NCI-H1694 (cell line): ENCODE results near the gene JUNB.

Experiments used
- DNase-seq: peaks from one replicate; lab custom pipeline; 2025; lab: John Stamatoyannopoulos, UW

The JUNB gene

DNA sequence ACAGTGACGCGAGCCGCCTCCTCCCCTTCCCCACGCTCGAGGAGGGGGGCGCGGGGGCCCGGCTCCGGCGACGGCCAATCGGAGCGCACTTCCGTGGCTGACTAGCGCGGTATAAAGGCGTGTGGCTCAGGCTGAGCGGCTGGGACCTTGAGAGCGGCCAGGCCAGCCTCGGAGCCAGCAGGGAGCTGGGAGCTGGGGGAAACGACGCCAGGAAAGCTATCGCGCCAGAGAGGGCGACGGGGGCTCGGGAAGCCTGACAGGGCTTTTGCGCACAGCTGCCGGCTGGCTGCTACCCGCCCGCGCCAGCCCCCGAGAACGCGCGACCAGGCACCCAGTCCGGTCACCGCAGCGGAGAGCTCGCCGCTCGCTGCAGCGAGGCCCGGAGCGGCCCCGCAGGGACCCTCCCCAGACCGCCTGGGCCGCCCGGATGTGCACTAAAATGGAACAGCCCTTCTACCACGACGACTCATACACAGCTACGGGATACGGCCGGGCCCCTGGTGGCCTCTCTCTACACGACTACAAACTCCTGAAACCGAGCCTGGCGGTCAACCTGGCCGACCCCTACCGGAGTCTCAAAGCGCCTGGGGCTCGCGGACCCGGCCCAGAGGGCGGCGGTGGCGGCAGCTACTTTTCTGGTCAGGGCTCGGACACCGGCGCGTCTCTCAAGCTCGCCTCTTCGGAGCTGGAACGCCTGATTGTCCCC lies at the start of gene JUNB:
Gene JUNB, plus strand, starts transcription at position 142 of the 706 bp plus-strand sequence. Its CDS starts 286 bp downstream, at position 428.
- peak; percentile 73 for DNase-seq

DNA sequence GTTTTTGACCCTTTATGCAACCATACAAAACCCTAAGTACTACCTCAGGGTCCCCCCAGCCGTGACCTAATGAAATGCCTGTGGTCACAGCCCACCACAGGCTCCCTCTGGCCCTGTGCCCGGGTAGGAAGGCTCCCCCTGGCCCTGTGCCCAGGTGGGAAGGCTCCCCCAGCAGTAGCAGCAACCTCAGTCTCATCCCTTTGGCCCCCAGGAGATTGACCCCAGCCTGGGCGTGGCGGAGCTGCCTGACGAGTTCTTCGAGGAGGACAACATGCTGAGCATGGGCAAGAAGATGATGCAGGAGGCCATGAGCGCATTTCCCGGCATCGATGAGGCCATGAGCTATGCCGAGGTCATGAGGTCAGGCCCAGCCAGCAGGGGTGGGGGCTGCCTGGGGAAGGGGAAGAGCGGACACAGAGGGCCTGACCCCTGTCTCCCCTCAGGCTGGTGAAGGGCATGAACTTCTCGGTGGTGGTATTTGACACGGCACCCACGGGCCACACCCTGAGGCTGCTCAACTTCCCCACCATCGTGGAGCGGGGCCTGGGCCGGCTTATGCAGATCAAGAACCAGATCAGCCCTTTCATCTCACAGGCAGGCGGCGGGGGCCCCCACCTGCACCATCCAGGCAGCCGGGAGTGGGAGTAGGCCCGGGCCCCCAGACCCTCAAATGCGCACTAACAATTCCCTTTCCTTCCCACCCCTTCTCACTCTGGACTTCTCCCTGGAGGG lies 46.0 kb upstream of the JUNB start:
- DNase-seq: no peak

DNA sequence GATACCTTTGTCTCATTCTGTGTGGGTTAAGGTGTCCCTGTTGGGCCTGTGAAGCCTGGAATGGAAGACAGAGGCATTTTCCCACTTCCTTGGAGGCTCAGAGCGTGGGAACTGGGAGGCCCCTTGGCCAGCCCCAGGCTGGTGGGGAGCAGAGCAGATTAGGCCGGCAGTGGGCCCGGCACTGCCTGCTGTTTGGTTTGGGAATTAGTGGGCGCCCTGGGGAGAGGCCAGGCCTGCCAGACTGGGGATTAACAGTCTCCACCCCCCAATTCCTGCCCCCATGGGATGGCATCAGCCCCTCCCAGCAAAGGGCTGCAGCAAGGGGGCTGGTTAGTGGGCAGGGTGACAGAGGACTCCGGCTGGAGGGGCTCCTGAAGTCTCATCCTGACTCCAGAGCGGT lies 42.8 kb upstream of the JUNB start:
- no peak for DNase-seq

DNA sequence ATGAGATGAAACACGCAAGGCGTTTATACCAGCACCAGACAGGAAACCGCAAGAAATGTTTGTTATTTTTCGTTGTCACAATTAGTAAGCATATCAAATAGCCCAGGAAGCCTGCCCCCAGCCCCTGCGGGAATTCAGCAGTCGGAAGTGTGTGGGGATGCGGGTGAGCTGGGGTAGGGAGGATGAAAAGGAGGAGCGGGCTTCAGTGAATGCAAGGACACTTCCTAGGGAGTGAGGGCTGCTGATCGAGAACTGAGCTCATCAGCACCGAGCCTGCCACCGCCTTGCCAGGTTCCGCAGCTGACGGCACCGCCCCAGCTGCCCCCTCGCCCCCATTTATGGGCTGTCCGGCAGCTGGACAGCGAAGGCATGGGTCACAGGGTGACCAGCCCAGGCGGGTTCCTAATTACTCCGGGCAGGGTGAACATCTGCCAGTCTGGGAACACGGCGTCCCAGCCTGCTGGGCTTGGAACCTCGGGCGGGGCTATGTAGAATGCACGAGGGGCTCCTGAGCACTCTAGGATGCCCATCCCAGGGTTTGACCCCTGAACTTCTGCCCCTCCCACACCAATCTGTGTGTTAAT lies 41.3 kb upstream of the JUNB start:
- DNase-seq: peak; percentile 1

DNA sequence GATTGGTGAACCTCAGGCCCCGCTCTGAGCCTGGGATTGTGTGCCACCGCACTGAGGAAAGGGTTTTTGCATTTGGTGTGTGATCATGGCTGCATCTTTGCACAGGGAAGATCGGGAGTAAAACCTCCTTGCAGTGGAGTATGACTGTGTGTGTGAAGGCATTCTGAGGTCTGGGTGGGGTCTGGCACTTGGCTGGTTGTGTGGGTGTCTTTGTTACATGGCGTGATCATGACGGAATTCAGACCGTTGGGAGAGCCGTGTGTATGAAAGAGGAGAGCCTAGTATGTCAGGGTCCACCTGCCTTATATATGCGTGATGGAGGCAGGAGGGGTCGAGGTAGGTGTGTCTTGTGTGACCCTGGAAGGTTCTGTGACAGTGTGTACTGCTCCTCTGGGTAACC lies 40.4 kb upstream of the JUNB start:
- no peak for DNase-seq

DNA sequence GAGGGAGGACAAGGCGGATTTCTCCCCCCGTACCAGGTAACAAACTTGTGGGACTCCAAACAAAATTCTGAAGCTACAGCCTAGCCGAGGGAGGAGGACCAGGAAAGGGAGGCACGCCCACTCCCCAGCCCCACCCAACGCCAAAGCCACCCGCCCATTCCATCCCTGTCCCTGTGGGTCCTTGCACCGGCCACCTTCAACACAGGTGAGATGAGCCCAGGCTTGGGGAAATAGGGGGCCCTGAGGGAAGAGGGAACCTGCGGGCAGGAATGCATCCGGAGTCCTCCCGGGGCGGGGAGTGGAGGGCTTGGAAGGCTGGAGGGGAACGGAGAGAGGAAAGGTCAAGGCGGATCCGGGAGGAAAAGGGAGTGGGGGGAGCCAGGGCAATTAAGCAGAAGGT lies 39.7 kb upstream of the JUNB start, which contains the start of gene BEST2:
Gene BEST2, plus strand, starts transcription at position 157 of the 400 bp plus-strand sequence. CDS start 802 bp downstream, outside the sequence.
- DNase-seq: no peak

DNA sequence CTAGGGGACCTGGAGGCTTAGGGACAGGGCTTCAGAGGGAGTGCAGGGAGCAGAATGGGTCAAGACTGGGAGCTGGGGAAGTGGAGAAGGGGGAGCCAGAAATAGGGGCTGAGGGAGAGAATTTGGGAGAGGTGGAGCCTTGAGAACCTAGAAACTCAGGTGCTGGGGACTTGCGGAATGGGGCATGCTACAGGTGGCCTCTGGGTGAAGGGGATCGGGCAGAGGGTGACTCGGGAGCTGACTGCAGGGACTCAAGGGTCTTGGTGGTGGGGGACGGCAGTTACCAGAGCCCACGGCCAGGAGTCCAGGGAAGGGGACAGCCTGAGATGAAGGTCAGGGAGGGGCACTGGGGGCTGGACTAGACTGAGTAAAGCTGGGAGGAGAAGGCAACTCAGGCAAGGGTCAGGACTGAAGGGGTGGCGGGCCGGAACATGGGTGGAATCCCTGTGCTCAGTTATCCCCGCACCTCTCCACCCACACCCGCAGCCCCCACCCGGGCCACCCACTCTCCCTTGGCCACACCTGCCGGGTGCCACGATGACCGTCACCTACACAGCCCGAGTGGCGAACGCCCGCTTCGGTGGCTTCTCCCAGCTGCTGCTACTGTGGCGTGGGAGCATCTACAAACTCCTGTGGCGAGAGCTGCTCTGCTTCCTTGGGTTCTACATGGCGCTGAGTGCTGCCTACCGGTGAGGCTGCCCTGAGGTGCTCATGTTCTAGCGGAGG lies 39.1 kb upstream of the JUNB start:
- DNase-seq: no peak

DNA sequence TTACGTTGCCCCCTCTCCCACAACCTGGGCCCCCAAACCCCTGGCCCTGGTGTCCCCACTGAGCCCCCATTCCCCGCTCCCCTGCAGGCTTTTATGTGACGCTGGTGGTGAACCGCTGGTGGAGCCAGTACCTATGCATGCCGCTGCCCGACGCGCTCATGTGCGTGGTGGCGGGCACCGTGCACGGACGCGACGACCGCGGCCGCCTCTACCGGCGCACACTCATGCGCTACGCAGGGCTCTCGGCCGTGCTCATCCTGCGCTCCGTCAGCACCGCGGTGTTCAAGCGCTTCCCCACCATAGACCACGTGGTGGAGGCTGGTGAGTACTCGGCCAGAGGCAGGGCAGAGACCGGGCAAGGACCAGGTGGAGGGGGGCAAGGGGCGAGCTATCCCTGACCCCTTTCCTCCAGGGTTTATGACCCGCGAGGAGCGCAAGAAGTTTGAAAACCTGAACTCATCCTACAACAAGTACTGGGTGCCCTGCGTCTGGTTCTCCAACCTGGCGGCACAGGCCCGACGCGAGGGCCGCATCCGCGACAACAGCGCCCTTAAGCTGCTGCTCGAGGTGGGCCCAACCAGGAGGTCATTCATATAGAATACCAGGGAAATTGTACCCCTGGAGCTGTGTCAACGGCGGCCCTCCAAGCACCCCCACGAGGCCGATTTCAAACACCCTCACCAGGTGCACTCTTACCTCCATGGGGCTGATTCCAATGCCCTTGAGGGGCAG lies 36.7 kb upstream of the JUNB start:
- DNase-seq: no peak

DNA sequence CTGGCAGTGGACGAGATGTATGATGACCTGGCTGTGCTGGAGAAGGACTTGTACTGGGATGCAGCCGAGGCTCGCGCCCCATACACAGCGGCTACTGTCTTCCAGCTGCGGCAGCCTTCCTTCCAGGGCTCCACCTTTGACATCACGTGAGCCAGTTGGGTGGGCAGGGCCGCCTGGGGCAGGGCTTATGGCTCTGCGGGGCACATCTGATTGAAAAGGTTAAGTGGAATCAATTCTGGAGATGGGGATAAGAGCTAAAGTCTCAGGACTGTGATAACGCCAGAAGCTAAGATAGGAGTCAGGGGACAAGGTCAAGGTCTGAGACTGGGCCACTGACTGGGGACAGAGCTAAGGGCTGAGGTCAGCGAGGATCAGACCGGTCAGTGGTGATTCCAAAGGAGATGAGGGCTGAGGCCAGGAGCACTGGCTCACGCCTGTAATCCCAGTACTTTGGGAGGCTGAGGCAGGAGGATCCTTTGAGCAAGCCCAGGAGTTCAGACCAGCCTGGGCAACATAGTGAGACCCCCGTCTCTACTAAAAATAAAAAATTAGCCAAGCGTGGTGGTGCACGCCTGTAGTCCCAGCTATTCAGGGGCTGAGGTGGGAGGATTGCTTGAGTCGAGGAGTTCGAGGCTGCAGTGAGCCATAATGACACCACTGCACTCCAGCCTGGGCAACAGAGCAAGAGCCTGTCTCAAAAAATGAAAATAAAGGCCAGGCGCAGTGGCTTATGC lies 35.0 kb upstream of the JUNB start:
- DNase-seq: no peak

DNA sequence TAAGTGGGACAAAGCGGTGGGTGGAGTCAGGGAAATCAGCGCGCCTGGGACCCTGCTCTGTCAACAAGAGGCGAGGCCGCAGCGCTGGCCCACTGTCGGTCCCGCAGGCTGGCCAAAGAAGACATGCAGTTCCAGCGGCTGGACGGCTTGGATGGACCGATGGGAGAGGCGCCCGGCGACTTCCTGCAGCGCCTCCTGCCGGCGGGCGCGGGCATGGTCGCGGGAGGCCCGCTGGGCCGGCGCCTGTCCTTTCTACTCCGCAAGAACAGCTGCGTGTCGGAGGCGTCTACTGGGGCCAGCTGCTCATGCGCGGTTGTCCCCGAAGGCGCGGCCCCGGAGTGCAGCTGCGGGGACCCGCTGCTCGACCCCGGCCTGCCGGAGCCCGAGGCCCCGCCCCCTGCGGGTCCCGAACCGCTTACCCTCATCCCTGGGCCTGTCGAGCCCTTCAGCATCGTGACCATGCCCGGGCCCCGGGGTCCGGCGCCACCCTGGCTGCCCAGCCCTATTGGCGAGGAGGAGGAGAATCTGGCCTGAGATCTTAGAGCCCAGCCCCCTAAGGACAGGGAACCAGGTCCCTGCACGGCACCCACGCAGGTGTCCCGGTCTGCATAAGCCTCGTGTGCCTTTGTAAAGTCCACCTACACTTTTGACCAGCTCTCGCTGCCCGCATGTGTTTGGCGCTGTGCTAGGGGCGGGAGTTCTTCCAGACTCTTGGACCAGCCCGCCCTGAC lies 33.6 kb upstream of the JUNB start:
- peak; percentile 6 for DNase-seq

DNA sequence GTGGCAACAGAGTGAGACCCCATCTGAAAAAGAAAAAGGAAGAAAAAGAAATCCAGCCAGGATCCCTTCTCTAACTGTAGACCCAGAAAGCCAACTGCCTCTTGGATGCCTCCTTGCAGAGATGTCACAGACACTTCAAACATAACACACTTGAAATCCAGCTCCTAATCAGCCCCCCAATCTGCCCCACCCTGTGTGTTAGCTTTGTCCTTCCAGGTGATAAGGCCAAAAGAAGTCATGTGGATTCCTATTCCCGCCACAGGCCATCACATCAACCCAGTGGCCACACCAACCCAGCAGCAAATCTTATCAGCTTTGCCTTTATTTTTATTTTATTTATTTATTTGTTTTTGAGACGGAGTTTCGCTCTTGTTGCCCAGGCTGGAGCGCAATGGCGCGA lies 31.6 kb upstream of the JUNB start:
- DNase-seq: no peak

DNA sequence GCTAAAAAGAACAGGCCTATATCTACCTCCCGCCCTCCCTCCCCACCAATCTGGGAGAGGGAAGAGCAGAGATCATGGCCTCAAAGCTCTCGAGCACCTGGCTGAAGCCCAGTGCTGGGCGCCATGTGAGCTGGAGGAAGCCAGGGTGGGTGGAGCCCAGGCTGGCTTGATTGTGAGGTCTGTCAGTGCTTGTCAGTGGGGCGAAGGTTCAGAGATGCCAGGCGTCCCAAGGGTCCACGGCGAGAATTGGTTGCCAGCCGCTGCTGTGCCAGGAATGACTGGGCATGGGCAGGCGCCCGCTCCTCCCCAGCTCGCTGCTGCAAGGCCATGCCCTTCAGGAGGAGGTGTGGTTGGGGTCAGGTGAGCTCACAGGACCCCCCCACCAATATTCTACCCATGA lies 28.2 kb upstream of the JUNB start:
- DNase-seq: no peak

DNA sequence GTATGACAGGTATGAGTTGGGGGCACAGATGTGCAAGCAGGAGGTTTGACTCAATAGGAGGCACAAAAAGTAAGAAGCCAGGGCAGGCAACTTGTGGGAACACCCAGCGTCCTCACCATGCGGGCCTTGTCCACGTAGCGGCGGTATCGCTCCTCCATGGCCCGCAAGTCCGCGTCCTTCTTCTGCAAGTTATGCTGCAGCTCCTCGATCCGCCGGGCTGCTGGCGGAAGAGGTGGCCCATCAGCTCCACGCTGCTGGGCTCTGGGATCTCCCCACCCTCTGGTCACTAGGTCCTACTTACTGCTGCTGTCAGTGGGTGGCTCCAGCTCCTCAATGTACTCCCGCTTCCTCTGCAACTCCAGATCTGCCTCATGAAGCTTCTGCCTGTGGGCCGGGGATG lies 26.6 kb upstream of the JUNB start:
- DNase-seq: no peak

DNA sequence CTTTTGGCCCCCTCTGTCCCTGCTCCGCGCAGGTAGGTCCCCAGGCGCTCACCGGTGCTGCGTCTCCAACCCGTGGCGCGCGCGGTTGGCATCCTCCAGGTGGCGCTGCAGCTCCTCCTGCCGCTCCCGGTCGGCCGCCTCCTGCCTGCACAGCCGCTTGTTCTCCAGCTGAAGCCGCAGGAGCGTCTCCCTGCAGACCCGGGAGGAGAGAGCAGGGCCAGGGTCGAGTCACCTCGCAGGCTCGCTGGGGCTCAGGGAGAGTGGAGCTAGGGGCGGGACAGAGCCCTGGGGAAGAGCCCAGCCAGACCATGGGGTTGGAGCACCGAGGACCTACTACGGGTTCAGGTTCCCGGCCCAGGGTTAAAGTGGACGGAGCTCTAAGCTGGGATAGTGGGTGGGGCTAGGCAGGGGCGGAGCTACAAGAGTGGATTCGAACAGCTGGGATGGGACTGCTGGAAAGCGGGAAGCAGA lies 25.2 kb upstream of the JUNB start:
- peak; percentile 33 for DNase-seq

DNA sequence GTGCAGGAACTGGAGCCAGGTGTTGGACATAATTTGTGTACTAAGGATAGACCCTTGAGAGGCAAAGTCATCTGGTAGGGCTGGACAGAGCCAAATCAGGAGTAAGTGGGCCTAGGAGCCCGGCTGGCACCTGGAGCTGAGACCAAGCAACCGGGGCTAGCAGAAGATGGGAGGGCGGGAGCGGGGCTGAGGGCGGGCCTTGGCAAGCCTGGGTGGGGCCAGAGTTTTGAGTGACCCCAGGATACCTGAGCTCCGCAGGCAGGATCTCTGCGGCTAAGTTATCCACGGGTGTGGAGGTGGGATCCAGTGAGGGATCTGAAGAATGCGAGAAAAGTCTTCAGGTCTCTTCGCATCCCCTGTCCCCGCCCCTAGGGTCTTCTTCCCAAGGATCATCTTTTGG lies 24.1 kb upstream of the JUNB start:
- no peak for DNase-seq

DNA sequence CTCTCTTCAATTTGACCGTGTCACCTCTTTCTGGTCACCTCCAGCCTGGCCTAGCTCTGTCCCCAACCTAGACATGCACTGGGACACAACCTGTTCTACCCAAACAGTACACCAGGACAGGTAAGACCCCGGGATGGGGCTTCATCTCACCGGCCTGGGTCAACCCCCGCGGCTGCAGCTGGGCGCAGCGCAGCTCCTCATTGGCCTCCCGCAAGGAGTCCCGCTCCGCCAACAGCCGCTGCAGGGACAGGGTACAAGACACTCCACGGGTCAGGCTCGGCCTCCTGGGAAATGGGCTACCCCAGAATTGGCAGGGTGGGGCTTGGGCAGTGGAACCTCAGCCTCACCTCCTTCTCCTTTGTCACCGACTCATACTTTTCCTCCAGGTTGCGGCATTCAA lies 23.6 kb upstream of the JUNB start:
- DNase-seq: no peak

DNA sequence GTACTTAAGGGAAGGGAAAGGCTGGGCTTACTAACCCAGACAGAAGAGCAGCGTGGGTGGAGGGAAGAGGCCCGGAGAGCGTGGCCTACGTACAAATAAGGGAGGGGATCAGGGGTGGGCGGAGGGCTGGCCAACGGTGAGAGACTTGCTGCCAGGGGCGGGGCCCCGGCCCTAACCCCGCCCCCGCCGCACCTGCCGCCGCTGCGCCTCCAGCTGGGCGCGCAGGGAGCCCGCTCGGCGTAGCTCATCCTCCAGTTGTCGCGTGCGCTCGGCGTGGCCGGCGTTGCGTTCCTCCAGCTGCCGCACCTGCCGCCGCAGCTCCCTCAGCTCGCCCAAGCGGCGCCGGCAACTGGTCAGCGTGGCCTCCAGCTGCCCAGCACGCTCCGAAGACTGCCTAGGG lies 21.6 kb upstream of the JUNB start:
- DNase-seq: no peak

DNA sequence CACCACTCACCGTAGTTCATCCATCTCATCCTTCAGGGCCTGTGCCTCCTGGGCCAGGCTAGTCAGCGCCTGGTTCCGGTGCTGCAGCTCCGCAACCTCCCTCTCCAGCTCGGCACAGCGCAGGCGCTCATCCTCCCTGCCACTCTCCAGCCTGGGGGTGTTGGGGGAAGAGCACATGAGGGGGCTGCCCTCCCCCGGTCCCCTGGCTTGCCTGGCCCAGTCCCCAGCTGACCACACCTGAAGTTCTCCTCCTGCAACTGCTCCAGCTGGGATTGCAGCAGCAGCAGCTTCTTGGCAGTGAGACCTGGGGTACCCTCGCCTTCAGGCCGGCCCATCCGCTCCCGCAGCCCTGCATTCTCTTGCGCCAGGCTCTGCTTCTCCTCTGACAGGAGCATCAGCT lies 20.4 kb upstream of the JUNB start:
- no peak for DNase-seq

DNA sequence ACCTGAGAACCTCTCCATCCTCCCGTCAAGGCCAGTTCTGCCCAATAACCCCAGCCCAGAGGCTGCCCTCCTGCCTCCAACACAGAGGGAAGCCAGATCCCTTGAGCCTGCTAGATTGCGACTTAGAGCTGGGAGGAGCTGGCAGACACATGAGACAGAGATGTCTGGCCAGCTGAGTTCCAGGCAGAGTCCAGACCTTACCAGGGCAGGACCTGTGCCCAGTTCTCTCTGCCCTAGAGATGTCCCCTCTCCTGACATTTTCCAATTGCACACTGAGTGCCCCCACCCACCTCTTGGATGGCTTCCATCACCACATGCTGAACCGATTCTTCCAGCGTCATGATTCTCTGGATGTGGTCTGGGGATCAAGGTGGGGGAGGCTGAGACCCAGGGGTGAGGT lies 19.0 kb upstream of the JUNB start:
- DNase-seq: no peak

DNA sequence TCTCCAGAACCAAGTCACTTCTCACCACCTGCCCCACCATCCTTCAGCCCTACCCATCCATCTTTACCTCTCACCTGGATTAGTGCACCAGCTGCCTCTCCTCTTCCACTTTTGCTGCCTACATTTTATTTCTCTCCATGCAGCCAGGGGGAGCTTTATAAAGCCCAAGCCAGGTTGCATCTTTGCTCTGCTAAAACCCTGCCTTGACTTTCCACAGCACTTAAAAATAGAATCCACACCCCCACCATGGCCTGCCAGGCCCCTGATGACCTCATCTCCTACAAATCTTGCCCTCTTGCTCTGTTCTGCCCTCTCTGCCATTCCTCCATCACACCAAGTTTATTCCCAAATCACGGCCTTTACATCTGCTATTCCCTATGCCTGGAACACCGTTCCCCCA lies 17.7 kb upstream of the JUNB start:
- DNase-seq: no peak
